22Rv1 (cell line): ENCODE measurements around the gene TCIRG1.
"Not testable (repeated sequence)": the region's sequence is repeated elsewhere in the genome, so short reads cannot be mapped to it uniquely, and the experiment has no call there.

Experiments
- H3K27ac ChIP-seq: fragments of 450-650 bp; 2 replicates; pipeline ENCODE4 v1.5.1; 2017
- ZFX ChIP-seq: fragments of 450-650 bp; IDR thresholded peaks from 2 replicates; pipeline ENCODE4 v1.6.1; 2017; ENCODE audit warnings: antibody characterized with exemption, borderline replicate concordance
- TF ChIP-seq, protein P1 (sequence below): fragments of 450-650 bp; IDR thresholded peaks from 2 replicates; pipeline ENCODE4 v1.5.1; 2017; ENCODE audit warnings: mild to moderate bottlenecking

TCIRG1 gene, protein sequence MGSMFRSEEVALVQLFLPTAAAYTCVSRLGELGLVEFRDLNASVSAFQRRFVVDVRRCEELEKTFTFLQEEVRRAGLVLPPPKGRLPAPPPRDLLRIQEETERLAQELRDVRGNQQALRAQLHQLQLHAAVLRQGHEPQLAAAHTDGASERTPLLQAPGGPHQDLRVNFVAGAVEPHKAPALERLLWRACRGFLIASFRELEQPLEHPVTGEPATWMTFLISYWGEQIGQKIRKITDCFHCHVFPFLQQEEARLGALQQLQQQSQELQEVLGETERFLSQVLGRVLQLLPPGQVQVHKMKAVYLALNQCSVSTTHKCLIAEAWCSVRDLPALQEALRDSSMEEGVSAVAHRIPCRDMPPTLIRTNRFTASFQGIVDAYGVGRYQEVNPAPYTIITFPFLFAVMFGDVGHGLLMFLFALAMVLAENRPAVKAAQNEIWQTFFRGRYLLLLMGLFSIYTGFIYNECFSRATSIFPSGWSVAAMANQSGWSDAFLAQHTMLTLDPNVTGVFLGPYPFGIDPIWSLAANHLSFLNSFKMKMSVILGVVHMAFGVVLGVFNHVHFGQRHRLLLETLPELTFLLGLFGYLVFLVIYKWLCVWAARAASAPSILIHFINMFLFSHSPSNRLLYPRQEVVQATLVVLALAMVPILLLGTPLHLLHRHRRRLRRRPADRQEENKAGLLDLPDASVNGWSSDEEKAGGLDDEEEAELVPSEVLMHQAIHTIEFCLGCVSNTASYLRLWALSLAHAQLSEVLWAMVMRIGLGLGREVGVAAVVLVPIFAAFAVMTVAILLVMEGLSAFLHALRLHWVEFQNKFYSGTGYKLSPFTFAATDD

DNA sequence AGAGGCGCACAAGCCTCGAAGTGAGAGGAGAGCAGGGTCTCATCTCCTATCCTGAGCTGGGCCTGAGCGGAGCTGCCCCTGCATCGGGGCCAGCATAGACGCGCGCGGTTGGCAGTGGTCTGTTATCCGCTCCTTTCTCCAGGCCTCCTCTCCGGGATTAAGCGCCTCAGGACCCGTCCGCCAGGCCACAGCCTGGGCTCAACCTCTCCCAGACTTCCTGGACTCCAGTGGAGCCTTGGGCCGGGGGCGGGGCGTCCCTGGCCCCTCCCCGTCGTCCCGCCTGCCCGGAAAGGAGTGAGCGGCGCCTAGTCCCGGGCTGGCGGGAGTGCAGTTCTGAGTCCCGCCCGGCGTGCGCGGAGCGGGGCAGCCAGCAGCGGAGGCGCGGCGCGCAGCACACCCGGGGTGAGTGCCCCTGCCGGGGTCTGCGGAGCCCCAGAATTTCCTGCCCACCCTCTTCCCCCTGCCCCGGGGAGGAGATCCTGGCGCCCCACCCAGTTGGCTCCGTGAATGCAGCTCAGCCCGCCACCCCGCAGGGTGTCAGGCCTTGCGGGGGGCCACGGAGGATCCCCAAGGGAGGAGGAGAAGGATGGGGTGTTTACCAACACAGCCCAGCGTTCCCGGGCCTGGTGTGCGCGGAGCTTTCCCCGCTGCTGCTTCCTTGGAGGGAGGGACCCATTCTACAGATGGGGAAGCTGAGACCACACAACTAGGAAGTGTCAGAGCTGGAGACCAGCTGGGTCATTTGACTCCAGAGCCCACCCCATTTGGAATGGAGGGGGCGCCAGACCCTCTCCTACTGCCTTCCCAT, at the start of gene TCIRG1:
TCIRG1 (plus strand) TSS at position 308 of the 808 bp plus-strand sequence. CDS start 2,247 bp downstream, outside the sequence.
- H3K27ac ChIP-seq: peak within 1 kb of the TSS; percentile 75
- TF ChIP-seq ZFX: no peak
- TF ChIP-seq, protein P1, sequence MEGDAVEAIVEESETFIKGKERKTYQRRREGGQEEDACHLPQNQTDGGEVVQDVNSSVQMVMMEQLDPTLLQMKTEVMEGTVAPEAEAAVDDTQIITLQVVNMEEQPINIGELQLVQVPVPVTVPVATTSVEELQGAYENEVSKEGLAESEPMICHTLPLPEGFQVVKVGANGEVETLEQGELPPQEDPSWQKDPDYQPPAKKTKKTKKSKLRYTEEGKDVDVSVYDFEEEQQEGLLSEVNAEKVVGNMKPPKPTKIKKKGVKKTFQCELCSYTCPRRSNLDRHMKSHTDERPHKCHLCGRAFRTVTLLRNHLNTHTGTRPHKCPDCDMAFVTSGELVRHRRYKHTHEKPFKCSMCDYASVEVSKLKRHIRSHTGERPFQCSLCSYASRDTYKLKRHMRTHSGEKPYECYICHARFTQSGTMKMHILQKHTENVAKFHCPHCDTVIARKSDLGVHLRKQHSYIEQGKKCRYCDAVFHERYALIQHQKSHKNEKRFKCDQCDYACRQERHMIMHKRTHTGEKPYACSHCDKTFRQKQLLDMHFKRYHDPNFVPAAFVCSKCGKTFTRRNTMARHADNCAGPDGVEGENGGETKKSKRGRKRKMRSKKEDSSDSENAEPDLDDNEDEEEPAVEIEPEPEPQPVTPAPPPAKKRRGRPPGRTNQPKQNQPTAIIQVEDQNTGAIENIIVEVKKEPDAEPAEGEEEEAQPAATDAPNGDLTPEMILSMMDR: no peak

DNA sequence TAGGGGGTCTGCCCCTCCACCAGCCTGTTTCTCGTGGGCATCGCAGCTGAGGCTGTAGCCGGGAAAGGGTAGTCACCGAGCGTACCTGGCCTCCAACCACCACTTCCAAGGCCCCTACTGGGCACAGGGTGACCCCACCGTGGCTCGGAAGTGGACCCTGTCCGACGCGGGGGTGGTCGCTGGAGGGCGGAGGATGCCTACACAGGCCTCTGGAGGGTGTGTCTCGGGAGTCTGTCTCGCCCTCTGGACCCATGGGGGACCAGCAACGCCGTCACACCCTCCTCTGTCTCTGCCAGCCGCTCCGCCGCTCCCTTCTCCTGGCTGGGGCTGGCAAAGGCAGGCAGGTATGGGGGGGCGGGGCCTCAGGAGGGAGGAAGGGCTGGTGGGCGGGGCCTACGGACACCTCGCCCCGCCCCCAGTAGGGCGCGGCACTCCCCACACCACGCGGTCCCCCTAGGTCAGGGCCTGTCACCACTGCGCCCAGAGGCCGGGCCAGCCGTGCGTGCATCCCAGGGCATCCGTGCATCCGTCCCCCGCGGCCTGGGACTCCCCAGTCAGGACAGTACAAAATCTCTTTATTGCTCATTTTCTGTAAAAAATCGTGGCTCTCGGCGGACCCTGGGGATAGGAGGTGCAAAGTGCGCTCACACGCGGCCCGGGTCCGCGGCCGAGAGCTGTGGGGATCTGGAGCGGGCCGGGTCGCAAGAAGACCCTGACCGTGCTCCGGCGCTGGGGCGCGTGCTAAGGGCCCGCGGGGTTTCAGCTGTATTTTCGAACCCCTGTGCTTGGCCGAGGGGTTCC, 48.1 kb upstream of the TCIRG1 start:
- not testable (repeated sequence) for H3K27ac ChIP-seq

DNA sequence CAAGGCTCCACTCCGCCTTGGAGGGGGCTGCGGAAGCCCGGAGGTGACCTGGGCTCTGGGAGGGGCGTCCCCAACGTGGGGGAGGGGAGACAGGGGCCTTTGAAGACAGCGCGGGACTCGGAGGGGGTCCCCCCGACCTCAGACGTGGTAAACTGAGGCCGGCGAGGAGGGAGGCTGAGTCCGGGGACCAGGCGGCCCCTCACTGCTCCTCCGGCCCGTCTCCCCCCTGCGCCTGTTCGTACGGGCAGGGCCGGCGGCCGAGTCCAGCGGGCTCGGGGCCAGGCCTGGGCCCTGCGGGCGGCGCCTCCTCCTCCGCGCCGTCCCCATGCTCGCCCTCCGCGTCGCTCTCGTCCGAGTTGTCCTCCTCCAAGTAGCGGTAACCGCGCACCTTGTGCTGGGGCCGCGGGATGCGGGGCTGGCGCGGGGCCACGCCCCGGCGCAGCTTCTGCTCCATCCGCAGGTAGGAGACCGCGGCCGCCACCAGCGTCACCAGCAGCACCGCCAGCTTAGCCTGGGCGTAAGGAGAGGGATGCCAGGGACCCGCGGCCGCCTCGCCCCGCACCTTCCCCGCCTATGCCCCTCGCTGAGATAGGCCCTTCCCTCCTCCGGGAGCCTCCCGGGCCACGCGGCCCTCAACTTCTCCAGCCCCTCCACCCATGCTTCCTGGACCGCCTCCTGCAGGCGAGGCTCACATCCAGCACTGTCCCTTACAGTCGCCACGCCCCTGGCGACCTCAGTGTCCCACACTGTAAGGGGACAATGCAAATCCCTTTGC, 47.3 kb upstream of the TCIRG1 start:
- H3K27ac ChIP-seq: not testable (repeated sequence)

DNA sequence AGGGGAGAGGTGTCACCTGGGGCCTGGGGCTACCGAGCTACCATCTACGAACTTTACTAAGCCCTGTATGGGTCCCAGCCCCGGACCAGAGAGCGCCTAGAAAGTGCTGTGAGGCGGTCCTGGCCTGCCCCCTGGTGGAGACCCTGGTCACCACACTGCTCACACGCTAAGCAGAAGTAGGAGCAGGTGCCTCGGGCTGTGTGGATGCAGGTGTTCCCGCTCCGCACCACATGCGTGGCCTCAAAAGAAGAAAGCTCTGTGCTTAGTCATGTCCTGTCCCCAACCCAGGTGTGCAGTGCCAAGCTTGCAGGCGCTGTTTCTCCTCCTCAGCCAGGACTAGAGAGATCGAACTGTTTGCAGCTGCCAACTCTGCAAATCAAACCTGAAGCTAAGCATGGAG, 45.0 kb upstream of the TCIRG1 start:
- H3K27ac ChIP-seq: not testable (repeated sequence)

DNA sequence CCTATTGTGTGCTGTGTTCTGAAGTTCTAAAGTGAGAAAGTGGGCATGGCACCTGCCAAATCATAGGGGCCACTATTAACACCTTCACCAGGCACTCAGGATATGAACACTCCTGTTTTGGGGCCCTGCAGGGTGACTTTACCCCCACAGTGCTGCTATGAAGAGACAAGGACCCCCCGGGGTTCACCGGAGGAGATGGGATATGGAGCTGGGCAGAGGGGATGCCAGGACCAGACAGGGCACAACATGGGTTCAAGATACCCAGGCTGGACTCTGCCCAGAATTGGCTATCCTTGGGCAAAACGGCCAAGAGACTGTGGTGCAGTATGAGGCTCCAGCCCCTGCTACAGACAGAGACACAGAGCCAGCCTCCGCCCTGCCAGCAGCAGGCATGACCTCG, 44.4 kb upstream of the TCIRG1 start:
- H3K27ac ChIP-seq: not testable (repeated sequence)

More for the DNA sequence above, 45.0 kb upstream of the TCIRG1 start:
- TF ChIP-seq, protein P1: peak; percentile 81

DNA sequence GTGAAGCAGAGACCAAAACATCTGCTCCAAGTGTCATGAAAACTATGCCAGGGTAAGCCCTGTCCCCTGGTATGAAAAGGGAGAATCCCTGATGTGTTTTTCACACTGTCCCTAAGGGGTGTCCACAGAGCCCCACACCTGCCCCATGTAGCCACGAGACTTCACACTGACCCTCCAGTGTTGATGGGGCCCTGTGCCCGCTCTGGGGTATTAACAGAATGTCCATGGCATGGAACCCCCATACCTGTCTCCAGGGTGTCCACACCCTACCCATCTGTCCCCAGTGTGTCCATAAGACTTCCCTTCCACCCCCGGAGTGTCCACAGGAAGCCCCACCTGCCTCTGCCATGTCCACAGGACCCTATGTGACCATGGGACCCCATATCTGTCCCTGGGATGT, 43.7 kb upstream of the TCIRG1 start:
- H3K27ac ChIP-seq: not testable (repeated sequence)

DNA sequence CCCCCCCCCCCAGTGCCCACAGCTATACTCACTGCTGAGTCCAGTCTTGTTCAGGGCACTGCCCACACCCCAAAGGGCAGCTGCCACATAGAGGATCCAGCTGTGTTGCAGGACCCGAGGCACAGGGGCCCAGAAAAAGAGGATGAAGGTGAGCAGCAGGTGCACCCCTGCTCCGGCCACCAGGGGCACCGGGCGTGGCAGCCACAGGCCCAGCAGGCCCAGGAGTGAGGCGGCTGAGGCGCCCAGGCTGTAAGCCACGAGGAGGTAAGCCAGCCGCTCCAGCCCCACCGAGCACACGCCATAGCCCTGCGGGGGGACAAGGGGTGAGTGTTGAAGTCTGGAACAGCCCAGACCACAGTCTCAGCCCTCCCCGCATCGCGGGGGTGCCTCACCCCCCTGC, 43.2 kb upstream of the TCIRG1 start:
- not testable (repeated sequence) for H3K27ac ChIP-seq

DNA sequence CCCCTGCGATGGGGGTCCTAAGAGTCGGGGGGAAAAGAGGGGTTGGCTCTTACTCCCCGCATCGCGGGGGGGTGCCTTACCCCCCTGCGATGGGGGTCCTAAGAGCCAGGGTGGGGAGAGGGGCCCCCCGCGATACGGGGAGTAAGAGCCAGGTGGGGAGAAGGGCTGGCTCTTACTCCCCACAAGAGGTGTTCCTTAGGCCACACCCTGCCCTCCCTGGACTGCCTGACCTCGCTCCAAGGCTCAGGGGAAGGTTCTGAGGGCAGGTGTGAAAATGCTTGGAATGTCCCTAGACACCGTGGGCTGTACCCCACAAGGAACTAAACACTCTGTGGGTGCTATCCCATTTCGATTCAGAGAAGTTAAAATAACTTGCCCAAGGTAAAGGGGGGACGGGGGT, 42.8 kb upstream of the TCIRG1 start:
- H3K27ac ChIP-seq: no peak overlapping the region
- TF ChIP-seq, protein P1: no peak
- TF ChIP-seq ZFX: no peak

DNA sequence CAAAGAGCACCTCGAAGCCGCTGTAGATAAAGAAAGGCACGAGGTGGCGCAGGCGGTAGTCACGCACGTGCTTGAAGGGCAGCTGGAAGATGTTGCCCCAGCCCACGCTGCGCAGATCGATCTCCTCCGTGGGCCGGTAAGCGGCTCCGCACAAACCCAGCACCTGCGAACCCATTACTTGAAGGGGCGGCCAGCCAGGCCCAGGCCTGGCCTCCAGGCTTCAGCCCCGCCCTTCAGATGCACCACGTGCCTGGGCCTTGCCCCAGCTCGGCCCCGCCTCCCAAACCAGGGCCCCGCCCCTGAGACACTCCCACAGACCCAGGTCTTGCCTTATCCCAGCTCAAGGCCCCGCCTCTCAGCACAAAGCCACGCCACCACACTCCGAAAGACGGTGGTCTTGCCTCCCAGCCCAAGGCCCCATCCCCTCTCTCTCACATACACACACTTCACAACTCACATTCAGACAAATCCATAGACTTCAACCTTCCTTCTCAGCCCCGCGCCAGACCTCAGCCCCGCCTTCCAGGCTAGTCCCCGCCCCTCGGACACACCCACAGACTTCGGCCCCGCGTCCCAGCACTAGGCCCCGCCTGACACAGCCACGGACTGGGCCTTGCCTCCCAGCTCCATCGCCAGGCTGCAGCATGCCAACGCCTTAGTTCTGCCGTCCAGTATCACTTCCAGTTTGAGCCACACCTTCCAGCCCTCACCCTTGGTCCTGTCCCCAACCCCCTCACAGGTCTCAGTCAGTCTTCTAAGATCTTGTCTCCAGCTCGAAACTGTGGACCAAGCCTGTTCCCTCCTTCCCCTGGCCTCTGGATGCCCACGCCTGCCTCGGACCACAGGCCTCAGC, 42.0 kb upstream of the TCIRG1 start:
- TF ChIP-seq, protein P1: peak; percentile 19; the same call in 1 of the 2 replicates
- TF ChIP-seq ZFX: no peak
- H3K27ac ChIP-seq: peak overlapping the region; percentile 54
